A204.1 (cell line): ENCODE measurements around the gene ZNF710.
"Not testable (repeated sequence)": the region's sequence is repeated elsewhere in the genome, so short reads cannot be mapped to it uniquely, and the experiment has no call there.

Experiments
- FAIRE-seq: peaks from 2 replicates; lab custom pipeline; 2012; peaks lifted over from hg19 to GRCh38; lab: Jason Lieb, UNC

ZNF710 gene, protein sequence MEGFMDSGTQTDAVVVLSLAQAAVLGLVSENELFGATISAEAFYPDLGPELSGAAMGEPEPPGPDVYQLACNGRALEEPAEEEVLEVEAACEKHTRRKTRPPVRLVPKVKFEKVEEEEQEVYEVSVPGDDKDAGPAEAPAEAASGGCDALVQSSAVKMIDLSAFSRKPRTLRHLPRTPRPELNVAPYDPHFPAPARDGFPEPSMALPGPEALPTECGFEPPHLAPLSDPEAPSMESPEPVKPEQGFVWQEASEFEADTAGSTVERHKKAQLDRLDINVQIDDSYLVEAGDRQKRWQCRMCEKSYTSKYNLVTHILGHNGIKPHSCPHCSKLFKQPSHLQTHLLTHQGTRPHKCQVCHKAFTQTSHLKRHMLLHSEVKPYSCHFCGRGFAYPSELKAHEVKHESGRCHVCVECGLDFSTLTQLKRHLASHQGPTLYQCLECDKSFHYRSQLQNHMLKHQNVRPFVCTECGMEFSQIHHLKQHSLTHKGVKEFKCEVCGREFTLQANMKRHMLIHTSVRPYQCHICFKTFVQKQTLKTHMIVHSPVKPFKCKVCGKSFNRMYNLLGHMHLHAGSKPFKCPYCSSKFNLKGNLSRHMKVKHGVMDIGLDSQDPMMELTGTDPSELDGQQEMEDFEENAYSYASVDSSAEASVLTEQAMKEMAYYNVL

DNA sequence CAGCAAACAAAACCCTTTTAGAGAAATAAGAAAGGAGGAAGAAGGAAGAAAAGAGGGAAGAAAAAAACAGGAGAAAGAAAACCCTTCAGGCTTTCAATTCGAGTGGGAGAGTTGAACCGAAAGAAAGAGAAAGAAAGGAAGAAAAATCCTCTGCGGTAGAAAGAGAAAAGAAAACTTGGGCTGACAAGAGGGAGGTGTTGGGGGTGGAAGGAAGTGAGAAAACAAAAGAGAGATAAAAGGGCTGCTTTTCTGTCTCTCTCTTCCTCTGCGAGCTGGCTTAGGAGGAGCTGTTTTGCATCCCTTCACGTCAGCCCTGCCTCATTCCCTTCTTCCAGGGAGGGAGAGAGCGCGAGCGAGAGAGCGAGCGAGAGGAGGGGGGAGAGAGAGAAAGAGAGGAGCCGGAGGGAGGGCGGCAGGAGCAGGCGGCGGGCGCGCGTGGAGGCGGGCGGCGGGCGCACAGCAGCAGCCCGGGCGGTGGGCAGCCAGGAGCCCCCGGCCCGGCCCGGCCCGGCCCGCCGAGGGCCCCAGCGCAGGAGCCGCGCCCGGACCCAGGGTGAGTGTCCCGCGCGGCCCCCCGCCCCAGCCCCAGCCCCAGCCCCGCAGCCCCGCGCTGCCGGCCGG, at the start of gene ZNF710:
Gene ZNF710, plus strand, starts transcription at position 263 of the 621 bp plus-strand sequence. CDS start 65,814 bp downstream, outside the sequence.
- no peak for FAIRE-seq

DNA sequence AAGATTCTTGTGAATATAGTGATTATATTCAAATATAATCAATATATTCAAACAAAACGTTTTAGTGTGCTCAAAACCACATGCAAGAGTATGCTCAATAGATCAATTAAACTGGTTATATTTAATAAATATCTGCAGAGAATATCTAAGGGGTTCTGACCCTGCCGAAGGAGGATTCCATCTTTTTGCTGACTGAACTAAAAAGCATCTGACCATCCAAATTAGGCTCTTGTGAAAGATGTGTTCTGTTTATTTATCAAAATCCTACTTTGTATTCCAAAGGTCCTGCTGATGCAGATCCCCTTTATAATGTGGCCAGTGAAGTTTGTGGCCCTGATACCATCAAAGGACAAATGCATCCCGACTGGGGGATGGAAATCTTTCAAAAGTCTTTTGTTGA, 46.6 kb upstream of the ZNF710 start:
- FAIRE-seq, result no peak

DNA sequence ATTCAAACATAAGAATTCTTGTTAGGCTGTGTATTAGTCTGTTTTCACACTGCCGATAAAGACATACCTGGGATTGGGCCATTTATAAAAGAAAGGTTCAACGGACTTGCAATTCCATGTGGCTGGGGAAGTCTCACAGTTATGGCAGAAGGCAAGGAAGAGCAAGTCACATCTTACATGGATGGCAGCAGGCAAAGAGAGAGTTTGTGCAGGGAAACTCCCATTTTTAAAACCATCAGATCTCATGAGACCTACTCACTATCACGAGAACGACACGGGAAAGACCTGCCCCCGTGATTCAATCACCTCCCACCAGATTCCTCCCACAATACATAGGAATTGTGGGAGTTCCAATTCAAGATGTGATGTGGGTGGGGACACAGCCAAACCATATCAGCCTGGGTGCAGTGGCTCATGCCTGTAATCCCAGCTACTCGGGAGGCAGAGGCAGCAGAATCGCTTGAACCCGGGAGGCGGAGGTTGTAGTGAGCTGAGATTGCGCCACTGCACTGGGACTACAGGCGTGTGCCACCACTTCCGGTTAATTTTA, 45.6 kb upstream of the ZNF710 start:
- FAIRE-seq, result not testable (repeated sequence)

DNA sequence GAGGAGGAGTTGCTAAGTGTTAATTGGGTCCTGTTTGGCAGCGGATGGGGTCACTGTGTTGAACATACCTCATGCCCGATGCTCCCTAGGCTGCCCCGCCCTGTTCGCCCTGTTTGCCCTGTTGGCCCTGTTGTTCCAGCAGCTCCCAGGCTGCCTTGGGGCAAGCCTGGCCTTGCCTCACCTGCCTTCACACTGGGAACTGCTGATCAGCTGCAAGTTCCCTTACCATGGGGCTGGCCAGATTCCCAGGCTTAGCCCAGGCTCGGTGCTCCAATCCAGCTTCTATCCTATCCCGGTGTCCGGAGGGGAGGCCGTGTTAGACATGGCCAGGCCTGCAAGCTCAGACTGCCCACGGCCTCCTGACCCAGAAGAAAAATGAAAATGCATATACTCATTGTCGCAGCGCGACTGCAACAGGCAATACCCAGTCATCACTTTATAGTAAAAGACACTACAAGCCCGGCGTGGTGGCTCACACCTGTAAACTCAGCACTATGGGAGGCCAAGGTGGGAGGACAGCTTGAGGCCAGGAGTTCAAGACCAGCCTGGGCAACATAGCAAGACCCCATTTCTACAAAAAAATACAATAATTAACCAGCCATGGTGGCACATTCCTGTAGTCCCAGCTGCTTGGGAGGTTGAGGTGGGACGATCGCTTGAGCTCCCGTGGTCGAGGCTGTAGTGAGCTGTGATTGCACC, 42.9 kb upstream of the ZNF710 start:
- no peak for FAIRE-seq

DNA sequence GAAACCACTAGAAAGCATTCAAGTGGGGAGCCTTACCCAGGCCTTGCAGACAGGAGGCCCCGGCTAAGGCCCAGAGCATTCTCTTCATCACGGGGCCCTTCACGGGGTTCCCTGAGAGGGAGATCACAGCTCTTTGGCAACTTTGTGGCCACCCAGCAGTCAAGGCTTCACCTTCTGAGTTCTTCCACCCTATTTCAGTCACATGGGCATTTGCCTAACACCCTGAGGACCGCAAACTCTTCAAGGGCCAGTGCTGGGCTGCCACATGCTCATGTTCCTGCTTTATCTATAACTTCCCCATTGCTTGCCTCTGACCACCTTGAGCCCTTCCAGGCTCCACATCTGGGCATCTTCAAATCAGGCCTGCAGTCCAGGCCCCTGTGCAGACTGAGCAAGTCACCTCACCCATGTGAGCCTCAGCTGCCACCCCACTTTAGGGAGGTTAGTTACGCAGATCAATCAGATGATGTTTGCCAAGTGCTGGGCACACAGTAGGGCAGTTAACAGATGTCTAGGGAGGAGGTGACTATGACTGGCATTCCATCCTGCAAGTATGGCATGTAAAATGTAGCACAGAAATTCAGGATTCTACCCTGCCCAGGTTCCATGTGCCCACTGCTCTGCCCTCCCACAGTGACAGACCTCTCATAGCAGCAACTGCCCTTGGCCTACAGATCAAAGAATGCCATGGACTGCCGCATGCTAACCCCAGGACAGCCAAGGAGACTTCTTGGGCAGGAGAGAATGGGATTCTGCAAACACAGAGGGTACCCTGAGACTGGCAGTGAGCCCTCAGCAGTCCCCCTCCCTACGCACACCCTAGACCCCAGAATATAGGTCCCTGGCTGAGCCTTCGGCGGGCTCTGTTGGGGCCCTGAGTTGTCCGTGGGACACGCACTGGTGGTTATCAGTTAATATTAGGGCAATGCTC, 37.6 kb upstream of the ZNF710 start:
- FAIRE-seq, result no peak

DNA sequence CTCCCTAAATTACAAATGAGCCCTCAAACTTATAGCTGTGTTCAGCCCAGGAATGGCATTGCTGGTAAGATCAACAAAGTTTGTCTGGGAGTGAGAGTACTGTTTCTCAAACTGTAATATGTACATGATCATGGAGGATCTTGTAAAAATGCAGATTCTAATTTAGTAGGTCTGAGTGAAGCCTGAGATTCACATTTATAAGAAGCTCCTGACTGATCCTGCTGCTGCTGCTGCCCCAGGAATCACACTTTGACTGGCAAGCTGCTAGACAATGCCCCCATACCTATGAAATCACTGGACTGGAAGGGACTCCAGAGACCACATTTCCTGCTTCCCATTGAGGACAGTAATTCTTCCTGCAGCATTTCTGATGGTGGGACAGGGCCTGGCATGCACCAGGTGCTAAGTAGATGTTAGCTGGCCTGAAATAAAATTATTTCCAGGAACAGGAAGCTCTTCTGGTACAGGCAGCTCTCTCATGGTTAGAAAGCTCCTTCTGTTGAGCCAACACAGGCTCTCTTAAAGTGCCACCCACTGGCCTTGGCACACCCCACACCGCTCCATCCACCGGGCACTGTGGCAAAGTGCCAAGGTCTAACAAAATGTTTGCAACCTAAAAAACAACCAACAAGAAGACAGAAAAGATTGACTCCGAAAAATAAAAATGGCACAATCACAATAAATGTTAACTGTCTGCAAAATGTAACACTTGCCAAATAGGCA, 36.7 kb upstream of the ZNF710 start:
- FAIRE-seq, result no peak

DNA sequence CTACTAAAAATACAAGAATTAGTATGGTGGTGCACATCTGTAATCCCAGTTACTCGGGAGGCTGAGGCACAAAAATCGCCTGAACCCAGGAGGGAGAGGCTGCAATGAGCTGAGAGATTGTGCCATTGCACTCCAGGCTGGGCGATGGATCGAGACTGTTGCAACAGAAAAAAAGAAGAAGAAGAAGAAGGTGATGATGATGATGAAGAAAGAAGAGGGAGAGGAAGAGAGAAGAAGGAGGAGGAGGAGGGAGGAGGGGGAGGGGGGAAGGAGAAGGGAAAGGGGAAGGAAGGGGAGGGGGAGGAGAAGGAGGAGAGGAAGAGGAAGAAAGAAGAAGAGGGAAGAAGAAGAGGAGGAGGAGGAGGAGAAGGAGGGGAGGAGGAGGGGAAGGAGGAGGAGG, 33.2 kb upstream of the ZNF710 start:
- FAIRE-seq, result no peak

DNA sequence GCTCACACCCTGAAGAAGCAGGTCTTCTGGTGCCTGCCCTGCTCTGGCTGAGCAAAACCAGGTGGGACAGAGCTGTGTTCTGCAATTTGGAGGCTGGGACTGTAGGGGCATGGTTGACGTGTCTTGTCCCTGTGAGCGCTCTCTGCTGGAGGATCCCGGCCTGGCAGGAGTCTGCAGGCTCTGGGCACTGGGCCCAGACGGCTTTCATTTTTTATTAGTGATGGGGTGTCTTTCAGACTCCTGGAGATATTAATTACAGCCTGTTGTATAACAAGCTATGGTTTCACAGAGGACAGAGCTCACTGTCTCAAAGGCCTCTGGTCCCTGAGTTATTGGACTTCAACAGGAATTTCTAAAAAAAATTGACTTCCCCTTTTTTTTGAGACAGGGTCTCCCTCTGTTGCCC, 29.5 kb upstream of the ZNF710 start:
- no peak for FAIRE-seq

DNA sequence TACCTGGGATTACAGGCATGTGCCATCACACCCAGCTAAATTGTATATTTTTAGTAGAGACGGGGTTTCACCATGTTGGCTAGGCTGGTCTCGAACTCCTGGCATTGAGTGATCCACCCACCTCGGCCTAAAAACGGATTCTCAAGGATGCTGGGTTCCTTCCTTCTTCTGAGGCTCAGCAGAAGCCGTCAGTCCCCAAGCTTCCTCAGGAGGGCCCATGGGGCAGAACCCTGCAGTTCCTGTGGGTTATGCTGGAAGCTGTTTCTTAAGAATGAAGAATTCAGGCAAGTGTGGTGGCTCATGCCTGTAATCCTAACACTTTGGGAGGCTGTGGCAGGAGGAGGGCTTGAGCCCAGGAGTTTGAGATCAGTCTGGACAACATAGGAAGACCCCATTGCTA, 29.0 kb upstream of the ZNF710 start:
- FAIRE-seq, result no peak

DNA sequence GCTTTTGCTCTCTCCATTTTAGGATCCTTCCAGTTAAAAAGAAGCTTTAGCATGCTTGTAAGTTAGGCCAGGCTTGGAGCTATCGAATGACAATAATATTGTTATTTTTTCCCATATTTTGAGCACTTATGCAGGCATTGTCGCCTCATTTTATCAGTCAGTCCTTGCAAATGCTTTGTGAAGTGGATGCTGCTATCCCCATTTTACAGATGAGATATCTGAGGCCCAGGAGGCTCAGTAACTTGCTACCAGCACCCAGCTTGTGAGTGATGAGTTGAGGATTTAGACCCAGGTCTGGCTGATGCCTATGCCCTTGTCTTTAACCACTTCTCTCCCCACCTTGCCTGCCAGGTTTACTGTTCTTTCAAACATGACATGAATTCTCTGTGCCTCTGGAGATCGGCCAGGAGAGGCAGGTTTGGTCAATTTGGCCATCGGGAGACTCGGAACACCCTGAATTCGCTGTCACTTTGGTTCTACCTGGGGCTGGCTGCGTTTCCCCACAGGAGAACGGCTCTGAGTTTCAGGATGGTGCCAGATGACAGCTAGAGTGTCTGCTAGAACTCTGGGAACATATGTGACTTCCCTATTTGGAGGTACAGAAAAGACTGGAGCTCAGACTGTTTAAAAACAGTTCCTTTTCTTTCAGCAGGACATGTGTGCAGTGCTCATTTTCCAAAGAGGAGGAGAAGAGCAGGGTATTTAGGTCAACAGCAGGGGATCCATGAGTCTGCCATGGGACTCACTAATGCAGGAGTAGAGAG, 25.5 kb upstream of the ZNF710 start:
- no peak for FAIRE-seq

DNA sequence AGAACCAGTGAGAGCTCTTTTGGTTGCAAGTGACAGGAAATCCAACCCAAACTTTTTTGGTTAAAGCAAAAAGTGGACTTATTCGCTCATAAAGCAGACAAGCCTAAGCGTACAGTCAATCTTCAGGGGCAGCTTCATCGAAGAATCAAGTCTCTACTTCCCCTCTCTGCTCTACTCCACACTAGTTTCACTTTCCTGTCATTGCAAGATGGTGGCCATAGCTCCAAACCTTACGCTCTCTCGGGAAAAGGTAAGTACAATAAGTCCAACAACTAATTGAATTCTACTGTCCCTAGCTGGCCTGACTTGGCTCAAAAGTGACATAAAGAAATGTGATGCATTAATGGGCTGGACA, 24.9 kb upstream of the ZNF710 start:
- no peak for FAIRE-seq

DNA sequence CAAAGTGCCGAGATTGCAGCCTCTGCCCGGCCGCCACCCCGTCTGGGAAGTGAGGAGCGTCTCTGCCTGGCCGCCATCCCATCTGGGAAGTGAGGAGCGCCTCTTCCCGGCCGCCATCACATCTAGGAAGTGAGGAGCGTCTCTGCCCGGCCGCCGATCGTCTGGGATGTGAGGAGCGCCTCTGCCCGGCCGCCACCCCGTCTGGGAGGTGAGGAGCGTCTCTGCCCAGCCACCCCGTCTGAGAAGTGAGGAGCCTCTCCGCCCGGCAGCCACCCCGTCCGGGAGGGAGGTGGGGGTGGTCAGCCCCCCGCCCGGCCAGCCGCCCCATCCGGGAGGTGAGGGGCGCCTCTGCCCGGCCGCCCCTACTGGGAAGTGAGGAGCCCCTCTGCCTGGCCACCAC, 23.3 kb upstream of the ZNF710 start:
- FAIRE-seq, result not testable (repeated sequence)

DNA sequence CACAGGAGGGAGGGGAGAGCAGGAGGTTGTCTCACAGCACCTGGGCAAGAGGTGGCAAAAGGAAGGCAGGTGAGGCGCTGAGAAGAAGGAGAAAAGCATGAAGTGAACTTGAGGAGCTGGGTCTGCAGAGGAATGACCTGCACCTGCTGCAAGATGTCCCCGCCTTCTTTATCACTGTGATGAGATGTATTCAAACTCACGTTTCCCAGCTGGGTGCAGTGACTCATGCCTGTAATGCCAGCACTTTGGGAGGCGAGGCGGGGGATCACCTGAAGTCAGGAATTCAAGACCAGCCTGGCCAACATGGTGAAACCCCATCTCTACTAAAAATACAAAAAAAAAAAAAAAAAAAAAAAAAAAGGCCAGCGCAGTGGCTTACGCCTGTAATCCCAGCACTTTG, 22.2 kb upstream of the ZNF710 start:
- FAIRE-seq, result no peak

DNA sequence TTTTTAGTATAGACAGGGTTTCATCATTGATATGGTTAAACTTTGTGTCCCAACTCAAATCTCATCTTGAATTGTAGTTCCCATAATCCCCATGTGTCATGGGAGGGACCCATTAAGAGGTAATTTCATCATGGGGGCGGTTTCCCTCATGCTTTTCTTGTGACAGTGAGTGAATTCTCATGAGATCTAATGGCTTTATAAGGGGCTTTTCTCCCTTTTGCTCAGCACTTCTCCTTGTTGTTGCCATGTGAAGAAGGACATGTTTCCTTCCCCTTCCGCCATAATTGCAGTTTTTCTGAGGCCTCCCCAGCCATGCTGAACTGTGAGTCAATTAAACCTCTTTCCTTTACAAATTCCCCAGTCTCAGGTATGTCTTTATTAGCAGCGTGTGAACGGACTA, 20.2 kb upstream of the ZNF710 start:
- no peak for FAIRE-seq

DNA sequence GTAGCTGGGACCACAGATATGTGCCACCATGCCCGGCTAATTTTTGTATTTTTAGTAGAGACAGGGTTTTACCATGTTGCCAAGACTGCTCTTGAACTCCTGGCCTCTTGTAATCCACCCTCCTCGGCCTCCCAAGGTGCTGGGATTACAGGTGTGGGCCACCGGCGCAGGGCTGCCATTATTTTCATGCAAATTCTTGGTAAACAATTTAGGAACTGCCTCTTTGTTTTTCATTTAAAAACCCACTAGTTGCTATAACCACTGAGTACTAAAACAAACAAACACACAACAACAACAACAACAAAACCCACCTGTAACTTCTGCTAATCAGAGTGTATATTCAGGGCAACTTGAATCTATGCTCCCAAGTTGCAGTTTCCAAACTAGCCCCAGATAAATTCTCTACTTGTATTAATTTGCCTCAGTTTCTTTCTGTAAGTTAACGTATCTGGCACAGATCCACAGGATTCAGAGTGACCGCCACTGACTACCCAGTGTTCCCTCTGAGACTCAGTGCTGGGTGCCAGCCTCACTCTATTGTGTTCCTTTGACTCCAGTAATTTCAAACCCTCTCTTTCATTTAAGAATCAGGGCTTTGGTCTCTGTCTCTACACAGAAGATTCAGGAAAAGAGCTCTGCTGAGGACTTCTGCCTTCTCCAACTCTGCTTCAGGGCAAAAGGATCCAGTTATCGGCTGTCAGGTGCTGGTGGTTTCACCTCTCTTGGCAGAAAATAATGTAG, 18.6 kb upstream of the ZNF710 start:
- no peak for FAIRE-seq

DNA sequence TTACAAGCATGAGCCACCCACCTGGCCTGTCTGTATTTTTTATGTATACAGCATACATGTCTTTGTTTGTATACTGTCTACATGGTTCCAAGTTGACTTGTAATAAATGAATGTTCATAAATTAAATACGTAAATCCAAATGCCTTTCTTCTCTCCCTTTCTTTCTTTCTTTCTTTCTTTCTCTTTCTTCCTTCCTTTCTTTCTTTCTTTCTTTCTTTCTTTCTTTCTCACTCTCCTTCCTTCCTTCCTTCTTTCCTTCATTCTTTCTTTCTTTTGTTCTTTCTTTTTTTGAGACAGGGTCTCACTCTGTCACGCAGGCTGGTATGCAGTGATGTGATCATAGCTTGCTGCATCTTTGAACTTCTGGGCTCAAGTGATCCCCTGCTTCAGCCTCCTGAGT, 17.1 kb upstream of the ZNF710 start:
- no peak for FAIRE-seq

DNA sequence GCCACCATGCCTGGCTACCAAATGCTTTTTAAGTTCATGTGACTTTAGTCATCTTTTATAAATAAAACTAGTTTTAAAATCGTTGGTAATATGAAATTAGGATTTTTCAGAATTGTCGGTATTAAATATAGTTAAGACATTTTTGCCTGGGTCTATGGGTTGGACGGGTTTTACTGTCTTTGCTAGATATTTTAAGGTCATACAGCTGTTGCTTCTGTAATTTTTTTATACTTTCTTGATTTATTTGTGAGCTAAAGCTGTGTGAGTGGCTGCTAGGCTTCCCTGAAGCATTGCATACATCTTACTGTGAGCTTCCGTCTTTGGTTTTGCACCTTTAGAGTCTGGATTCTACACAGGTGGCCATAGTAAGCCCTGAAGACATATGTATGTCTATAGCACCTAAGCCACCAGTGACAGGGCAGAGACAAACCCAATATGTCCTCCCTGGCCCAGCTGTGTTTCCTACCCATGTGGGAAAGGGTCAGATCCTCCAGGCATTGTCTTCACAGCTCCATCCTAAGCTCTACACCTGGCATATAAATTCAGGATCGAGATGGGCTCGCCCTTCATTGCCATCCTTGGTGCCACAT, 16.6 kb upstream of the ZNF710 start:
- FAIRE-seq, result no peak

DNA sequence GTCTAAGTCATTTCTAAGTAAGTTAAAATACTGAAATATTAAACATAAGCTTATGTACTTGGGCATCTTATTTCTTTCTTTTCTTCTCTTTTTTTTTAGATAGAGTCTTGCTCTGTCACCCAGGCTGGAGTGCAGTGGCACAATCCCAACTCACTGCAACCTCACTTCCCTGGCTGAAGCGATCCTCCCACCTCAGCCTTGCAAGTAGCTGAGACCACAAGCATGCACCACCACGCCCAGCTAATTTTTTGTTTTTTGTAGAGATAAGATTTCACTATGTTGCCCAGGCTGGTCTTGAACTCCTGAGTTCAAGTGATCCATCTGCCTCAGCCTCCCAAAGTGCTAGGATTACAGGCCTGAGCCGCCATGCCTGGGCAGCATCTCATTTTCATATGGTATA, 16.0 kb upstream of the ZNF710 start:
- no peak for FAIRE-seq

DNA sequence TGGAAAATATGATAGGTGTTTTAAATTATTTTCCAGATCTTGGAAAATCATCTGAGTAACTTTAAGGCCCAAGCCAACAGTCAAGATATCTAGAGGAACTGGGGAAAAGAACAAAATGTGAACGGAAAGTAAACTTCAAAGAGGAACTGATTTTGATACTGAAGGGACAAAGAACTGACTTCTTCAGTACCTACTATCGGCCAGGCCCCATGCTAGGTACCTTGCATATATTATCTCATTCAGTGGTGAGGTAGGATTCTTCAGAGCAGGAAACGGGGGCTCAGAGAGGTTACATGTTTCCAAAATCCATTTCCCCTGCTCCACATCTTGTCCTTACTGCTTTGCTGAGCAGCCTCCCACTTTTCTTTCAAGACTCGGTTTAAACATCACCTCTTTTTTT, 9.8 kb upstream of the ZNF710 start:
- no peak for FAIRE-seq
